H9 (cell line): Measurements from ENCODE around the gene TRPV5. TPM values are rescaled to one million over a fixed set of nuclear protein-coding genes. Genes with fewer than 3 reads are reported as not detected.

Source experiments
- DNase-seq: peaks from one replicate; pipeline ENCODE4 v3.0.0-alpha.2; 2017
- H2AFZ ChIP-seq: one replicate; pipeline ENCODE4 v1.6.1; 2013; ENCODE audit warnings: mild to moderate bottlenecking, low read length, control low read depth, moderate library complexity
- H2AK5ac ChIP-seq: 2 replicates; pipeline ENCODE4 v1.6.1; 2013; ENCODE audit warnings: low read length, control low read depth, mixed read lengths; ENCODE audit not compliant: insufficient read length
- H2BK120ac ChIP-seq: one replicate; pipeline ENCODE4 v1.6.1; 2013; ENCODE audit warnings: low read depth, mild to moderate bottlenecking, low read length, control low read depth, inconsistent platforms; ENCODE audit not compliant: poor library complexity, severe bottlenecking
- H2BK12ac ChIP-seq: 2 replicates; pipeline ENCODE4 v1.6.1; 2013; ENCODE audit warnings: low read length, control low read depth, mixed read lengths, low read depth; ENCODE audit not compliant: insufficient read length
- H2BK15ac ChIP-seq: 2 replicates; pipeline ENCODE4 v1.6.1; 2013; ENCODE audit warnings: low read depth, low read length, control low read depth
- H2BK20ac ChIP-seq: one replicate; pipeline ENCODE4 v1.6.1; 2013; ENCODE audit warnings: low read depth, mild to moderate bottlenecking, low read length, control low read depth, inconsistent platforms; ENCODE audit not compliant: poor library complexity, severe bottlenecking
- H2BK5ac ChIP-seq: 2 replicates; pipeline ENCODE4 v1.6.1; 2013; ENCODE audit warnings: low read length, control low read depth, mixed read lengths; ENCODE audit not compliant: insufficient read length
- H3K14ac ChIP-seq: 2 replicates; pipeline ENCODE4 v1.6.1; 2013; ENCODE audit warnings: low read length, control low read depth; ENCODE audit not compliant: insufficient read depth
- H3K18ac ChIP-seq: 2 replicates; pipeline ENCODE4 v1.6.1; 2013; ENCODE audit warnings: low read depth, mild to moderate bottlenecking, mixed read lengths, low read length, control low read depth; ENCODE audit not compliant: insufficient read length
- H3K23ac ChIP-seq: 2 replicates; pipeline ENCODE4 v1.6.1; 2013; ENCODE audit warnings: low read length, control low read depth, mixed read lengths, low read depth; ENCODE audit not compliant: insufficient read length
- H3K23me2 ChIP-seq: 2 replicates; pipeline ENCODE4 v1.6.1; 2013; ENCODE audit warnings: low read depth, mild to moderate bottlenecking, mixed read lengths, low read length, control low read depth; ENCODE audit not compliant: insufficient read length, poor library complexity, severe bottlenecking
- H3K27ac ChIP-seq: 2 replicates; pipeline ENCODE4 v1.5.1; 2013; ENCODE audit warnings: low read length, control low read depth, mixed read lengths, low read depth; ENCODE audit not compliant: insufficient read length
- H3K27me3 ChIP-seq: 2 replicates; pipeline ENCODE4 v1.6.1; 2013; ENCODE audit warnings: low read length, control low read depth, inconsistent platforms; ENCODE audit not compliant: insufficient read depth
- H3K4ac ChIP-seq: 2 replicates; pipeline ENCODE4 v1.6.1; 2013; ENCODE audit warnings: low read depth, mild to moderate bottlenecking, control low read depth, inconsistent platforms, low read length, moderate library complexity
- H3K4me1 ChIP-seq: 2 replicates; pipeline ENCODE4 v1.6.1; 2013; ENCODE audit warnings: low read length, control low read depth, inconsistent platforms; ENCODE audit not compliant: insufficient read depth
- H3K4me2 ChIP-seq: 2 replicates; pipeline ENCODE4 v1.6.1; 2013; ENCODE audit warnings: low read length, control low read depth, mixed read lengths; ENCODE audit not compliant: insufficient read length, insufficient read depth
- H3K56ac ChIP-seq: 2 replicates; pipeline ENCODE4 v1.6.1; 2013; ENCODE audit warnings: low read depth, mild to moderate bottlenecking, mixed read lengths, low read length, control low read depth; ENCODE audit not compliant: insufficient read length
- H3K79me1 ChIP-seq: 2 replicates; pipeline ENCODE4 v1.6.1; 2013; ENCODE audit warnings: low read depth, mild to moderate bottlenecking, moderate library complexity, low read length, control low read depth, inconsistent platforms; ENCODE audit not compliant: insufficient read depth, poor library complexity, severe bottlenecking
- H3K79me2 ChIP-seq: 2 replicates; pipeline ENCODE4 v1.6.1; 2013; ENCODE audit warnings: low read length, control low read depth, inconsistent platforms; ENCODE audit not compliant: insufficient read depth
- H3K9ac ChIP-seq: 2 replicates; pipeline ENCODE4 v1.6.1; 2013; ENCODE audit warnings: low read length, control low read depth, mixed read lengths; ENCODE audit not compliant: insufficient read length; ENCODE audit errors: extremely low read depth
- H3K9me3 ChIP-seq: one replicate; pipeline ENCODE4 v1.6.1; 2013; ENCODE audit warnings: low read depth, low read length, inconsistent platforms; ENCODE audit not compliant: control insufficient read depth
- H3T11ph ChIP-seq: one replicate; pipeline ENCODE4 v1.6.1; 2013; ENCODE audit warnings: mild to moderate bottlenecking, low read length, control low read depth, inconsistent platforms
- H4K20me1 ChIP-seq: one replicate; pipeline ENCODE4 v1.6.1; 2013; ENCODE audit not compliant: control insufficient read depth, insufficient read length, insufficient read depth
- H4K5ac ChIP-seq: 2 replicates; pipeline ENCODE4 v1.6.1; 2013; ENCODE audit warnings: low read depth, mild to moderate bottlenecking, mixed read lengths, low read length, control low read depth; ENCODE audit not compliant: insufficient read length
- H4K8ac ChIP-seq: replicated peaks from 2 replicates; pipeline ENCODE4 v1.6.1; 2013; ENCODE audit warnings: low read length, control low read depth, mixed read lengths, low read depth; ENCODE audit not compliant: insufficient read length
- H4K91ac ChIP-seq: 2 replicates; pipeline ENCODE4 v1.6.1; 2013; ENCODE audit warnings: low read depth, mild to moderate bottlenecking, moderate library complexity, mixed read lengths, low read length, control low read depth; ENCODE audit not compliant: insufficient read length
- H3K27ac Mint-ChIP-seq, 3 experiments: 2 replicates in 2 of 3; 3 replicates in 1 of 3; pipeline ENCODE4 v1.8.0; 2020 to 2021; ENCODE audit warnings: mixed read lengths in 3 of 3, mild to moderate bottlenecking in 1 of 3, moderate library complexity in 1 of 3
- H3K27me3 Mint-ChIP-seq: 2 replicates; pipeline ENCODE4 v1.8.0; 2021; ENCODE audit warnings: low read depth, mild to moderate bottlenecking, moderate library complexity, mixed read lengths
- H3K36me3 Mint-ChIP-seq, 3 experiments: 2 replicates in 2 of 3; 3 replicates in 1 of 3; pipeline ENCODE4 v1.8.0; 2020 to 2021; ENCODE audit warnings: low read depth in 3 of 3, mixed read lengths in 3 of 3; ENCODE audit not compliant: insufficient read depth in 1 of 3
- H3K4me1 Mint-ChIP-seq, 2 experiments: 2 replicates each; pipeline ENCODE4 v1.8.0; 2020; ENCODE audit warnings: mixed read lengths in 2 of 2
- H3K4me3 Mint-ChIP-seq, 2 experiments: 2 replicates in 1 of 2; 3 replicates in 1 of 2; pipeline ENCODE4 v1.8.0; 2020 to 2021; ENCODE audit warnings: mild to moderate bottlenecking in 2 of 2, mixed read lengths in 2 of 2, moderate library complexity in 1 of 2
- H3K9me3 Mint-ChIP-seq, 2 experiments: 2 replicates in 1 of 2; 3 replicates in 1 of 2; pipeline ENCODE4 v1.8.0; 2020; ENCODE audit warnings: mild to moderate bottlenecking in 2 of 2, mixed read lengths in 2 of 2, moderate library complexity in 1 of 2
- WGBS: extraction: QIAGEN DNeasy Blood & Tissue Kit; methylation state at CpG from one replicate; pipeline ENCODE4 v1.1.7; 2013; ENCODE audit warnings: missing lambda C conversion rate, low lambda C conversion rate, mixed read lengths; ENCODE audit not compliant: insufficient read length; ENCODE audit errors: extremely low coverage; 5-methylcytosine and 5-hydroxymethylcytosine counted together
- total RNA-seq: library from RNA; stranded (reverse); gene quantifications from 2 replicates; pipeline ENCODE4 v1.2.1, GENCODE V29; 2021
- TF ChIP-seq, protein P1 (sequence below): fragments of 200-600 bp; sonication (generic); conservative IDR thresholded peaks from 3 replicates; pipeline ENCODE4 v1.8.0; 2021; ENCODE audit warnings: antibody characterized with exemption, mild to moderate bottlenecking

TRPV5 gene
- total RNA-seq, 1 experiment from 2014 or later, result not detected

DNA sequence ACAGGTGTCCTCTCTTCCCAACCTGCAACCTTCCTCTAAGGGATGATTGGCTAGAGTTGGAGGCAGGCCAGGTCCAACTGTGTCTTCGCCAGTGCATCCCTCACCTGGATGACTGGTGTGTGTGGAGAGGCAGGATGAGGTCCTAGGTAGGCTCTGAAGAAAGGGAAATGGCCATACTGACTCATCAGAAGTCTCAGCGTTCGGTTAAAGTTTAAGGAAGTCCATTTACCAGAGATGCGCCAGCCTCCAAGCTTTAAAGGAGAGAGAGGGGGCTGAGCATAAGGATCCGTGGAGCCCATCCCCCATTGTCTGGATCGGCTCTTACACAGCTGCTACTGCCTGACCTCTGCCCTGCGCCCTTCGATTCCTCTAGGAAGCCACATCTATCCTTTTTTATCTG lies 24.2 kb upstream of the TRPV5 start:
- Histone ChIP-seq H3K56ac (no peak overlapping the region), H2BK12ac (no peak overlapping the region), H3K23me2 (no peaks in the 10 kb centered on the region), H4K8ac (no peak overlapping the region), H3K27me3 (no peaks in the 10 kb centered on the region), H2BK120ac (no peak overlapping the region), H3K14ac (no peak overlapping the region), H4K91ac (no peak overlapping the region), H3K4me2 (no peak overlapping the region), H2BK5ac (no peak overlapping the region), H3T11ph (no peak overlapping the region), H3K18ac (no peak overlapping the region), H3K4me1 (peaks cover 7% of the 10 kb centered on the region; the same call in 1 of the 2 replicates), H4K20me1 (no peaks in the 10 kb centered on the region), H3K79me2 (no peaks in the 10 kb centered on the region), H3K23ac (no peak overlapping the region), H2BK20ac (no peak overlapping the region), H4K5ac (no peak overlapping the region), H3K27ac (no peak overlapping the region), H3K9ac (no peak overlapping the region), H2AK5ac (no peak overlapping the region), H2AFZ (no peak overlapping the region), H2BK15ac (no peak overlapping the region), H3K79me1 (no peaks in the 10 kb centered on the region), H3K9me3 (no peaks in the 10 kb centered on the region), H3K4ac (no peak overlapping the region)
- peaks cover 17 to 40% (median 17%) of the 10 kb centered on the region in 3 experiments for H3K36me3 Mint-ChIP-seq
- DNase-seq, result no peak
- H3K27me3 Mint-ChIP-seq, result peaks cover 8% of the 10 kb centered on the region
- no peak overlapping the region for H3K27ac Mint-ChIP-seq
- TF ChIP-seq, protein P1, sequence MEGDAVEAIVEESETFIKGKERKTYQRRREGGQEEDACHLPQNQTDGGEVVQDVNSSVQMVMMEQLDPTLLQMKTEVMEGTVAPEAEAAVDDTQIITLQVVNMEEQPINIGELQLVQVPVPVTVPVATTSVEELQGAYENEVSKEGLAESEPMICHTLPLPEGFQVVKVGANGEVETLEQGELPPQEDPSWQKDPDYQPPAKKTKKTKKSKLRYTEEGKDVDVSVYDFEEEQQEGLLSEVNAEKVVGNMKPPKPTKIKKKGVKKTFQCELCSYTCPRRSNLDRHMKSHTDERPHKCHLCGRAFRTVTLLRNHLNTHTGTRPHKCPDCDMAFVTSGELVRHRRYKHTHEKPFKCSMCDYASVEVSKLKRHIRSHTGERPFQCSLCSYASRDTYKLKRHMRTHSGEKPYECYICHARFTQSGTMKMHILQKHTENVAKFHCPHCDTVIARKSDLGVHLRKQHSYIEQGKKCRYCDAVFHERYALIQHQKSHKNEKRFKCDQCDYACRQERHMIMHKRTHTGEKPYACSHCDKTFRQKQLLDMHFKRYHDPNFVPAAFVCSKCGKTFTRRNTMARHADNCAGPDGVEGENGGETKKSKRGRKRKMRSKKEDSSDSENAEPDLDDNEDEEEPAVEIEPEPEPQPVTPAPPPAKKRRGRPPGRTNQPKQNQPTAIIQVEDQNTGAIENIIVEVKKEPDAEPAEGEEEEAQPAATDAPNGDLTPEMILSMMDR, result no peak
- no CpG with 5 or more reads among the region's 8 CpGs for WGBS
- H3K9me3 Mint-ChIP-seq, result peaks cover 14 to 20% of the 10 kb centered on the region in 2 experiments
- peaks cover 36 to 42% of the 10 kb centered on the region in 2 experiments for H3K4me1 Mint-ChIP-seq
- H3K4me3 Mint-ChIP-seq, result no peak overlapping the region
